ENCODE data around the gene CCDC170.
"Not testable (repeated sequence)": the region's sequence is repeated elsewhere in the genome, so short reads cannot be mapped to it uniquely, and the experiment has no call there.

CCDC170 gene, protein sequence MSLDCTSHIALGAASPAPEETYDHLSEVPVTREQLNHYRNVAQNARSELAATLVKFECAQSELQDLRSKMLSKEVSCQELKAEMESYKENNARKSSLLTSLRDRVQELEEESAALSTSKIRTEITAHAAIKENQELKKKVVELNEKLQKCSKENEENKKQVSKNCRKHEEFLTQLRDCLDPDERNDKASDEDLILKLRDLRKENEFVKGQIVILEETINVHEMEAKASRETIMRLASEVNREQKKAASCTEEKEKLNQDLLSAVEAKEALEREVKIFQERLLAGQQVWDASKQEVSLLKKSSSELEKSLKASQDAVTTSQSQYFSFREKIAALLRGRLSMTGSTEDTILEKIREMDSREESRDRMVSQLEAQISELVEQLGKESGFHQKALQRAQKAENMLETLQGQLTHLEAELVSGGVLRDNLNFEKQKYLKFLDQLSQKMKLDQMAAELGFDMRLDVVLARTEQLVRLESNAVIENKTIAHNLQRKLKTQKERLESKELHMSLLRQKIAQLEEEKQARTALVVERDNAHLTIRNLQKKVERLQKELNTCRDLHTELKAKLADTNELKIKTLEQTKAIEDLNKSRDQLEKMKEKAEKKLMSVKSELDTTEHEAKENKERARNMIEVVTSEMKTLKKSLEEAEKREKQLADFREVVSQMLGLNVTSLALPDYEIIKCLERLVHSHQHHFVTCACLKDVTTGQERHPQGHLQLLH

DNA sequence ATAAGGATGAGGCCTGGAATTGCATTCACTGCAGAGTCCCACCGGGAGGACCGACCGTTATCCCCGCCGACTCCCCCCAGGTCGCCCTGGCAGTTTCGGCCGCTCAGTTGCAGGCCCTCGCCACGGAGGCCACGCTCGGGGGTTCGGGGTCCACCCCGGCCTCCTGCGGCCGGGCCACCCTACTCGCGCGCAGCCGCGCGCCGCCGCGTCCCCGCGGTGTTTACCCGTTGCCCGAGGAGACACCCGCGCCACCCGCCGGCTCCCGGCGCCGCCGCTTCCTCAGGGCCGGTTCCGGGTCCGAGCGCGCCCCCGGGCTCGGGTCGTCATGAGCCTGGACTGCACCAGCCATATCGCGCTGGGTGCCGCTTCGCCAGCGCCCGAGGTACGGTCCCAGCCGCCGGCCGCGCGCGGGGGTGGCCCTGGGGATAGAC, at the start of gene CCDC170:
CCDC170 (plus strand) TSS at position 214 of the 431 bp plus-strand sequence; CDS start at position 326, 112 bp downstream.
- FAIRE-seq (no peak), DNase-seq (ENCODE audit: insufficient read length, low spot score) (no peak)

DNA sequence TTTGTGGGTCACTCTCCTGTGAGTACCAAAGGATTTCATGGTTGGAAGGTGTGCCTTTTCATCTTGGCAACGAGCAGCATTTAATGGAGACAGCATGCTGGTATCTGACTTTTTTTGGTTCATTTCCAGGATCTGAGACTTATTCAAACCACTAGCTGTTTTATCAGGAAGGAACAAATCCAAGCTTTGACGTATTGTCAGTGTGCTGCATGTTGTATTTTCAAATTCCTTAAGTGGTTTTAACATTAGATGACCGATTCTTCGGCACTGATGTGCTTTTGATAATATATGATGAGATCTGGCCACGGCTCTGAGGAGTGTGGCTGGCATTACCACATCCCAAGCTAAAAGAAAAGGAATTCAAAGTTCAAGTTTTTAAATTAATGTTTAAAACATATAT, 48.3 kb upstream of the CCDC170 start:
- no peak for FAIRE-seq

DNA sequence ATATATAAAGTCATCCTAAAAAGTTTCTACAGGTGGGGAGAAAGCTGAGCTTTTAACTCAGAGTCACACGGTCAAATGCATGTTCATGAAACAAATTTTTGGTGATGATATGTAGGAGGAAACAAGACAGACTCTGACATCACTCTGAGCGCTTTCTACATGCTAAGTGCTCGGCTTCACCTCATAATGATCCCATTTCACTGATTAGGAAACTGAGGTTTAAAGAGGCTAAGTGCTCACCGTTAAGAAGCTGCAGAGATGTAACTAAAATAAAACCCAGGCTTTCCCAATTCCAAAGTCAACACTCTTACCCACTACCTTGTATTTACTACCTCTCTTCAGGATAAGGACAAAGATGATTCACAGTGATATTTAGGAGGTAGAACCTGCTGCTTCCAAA, 46.6 kb upstream of the CCDC170 start:
- no peak for DNase-seq (ENCODE audit: insufficient read length, low spot score)
- FAIRE-seq: no peak

More for the DNA sequence above, 48.3 kb upstream of the CCDC170 start:
- no peak for DNase-seq (ENCODE audit: insufficient read length, low spot score)

DNA sequence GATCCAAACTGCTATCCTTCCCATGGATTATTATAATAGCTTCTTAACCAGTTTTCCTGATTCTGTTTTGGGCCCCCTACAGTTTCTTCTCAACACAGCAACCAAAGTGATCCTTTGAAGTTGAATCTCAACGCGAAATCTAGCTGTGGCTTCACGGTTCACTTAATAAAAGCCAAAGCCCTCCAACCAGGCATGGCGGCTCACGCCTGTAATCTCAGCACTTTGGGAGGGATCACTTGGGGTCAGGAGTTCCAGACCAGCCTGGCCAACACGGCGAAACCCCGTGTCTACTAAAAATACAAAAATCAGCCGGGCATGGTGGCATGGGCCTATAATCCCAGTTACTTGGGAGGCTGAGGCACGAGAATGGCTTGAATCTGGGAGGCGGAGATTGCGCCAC, 45.2 kb upstream of the CCDC170 start:
- FAIRE-seq: no peak
- no peak for DNase-seq (ENCODE audit: insufficient read length, low spot score)

DNA sequence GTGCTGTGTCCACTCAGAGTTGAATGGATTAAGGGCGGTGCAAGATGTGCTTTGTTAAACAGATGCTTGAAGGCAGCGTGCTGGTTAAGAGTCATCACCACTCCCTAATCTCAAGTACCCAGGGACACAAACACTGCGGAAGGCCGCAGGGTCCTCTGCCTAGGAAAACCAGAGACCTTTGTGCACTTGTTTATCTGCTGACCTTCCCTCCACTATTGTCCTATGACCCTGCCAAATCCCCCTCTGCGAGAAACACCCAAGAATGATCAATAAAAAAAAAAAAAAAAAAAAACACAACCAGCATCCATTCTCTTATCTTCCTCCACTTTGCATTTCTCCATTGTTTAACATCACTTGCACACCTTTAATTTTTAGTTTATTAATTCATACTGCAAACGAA, 42.9 kb upstream of the CCDC170 start:
- not testable (repeated sequence) for FAIRE-seq; DNase-seq (ENCODE audit: insufficient read length, low spot score)

DNA sequence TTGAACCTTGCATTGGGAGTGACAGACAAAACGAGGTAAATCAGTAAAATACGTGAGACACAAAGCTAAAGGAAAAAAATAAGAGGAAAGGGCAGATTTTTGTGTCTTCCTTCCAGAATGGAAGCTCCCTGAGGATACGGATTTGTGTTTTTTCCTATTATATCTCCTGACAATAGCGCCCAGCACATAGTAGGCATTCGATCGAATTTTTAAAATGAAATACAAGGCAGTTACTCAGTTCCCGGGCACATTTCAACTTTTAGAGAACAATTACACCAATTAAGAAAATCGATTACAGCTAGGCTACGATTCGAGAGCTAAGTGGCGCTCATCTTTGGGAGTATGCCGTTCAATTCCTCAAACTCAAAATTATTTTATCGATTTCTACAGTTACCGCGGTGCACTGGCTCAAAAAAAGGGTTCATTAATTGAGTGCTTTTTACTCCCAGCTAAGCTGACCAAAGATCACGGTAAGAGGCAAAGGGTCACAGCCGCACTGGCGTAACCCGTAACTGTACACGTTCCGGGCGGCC, 42.3 kb upstream of the CCDC170 start:
- no peak for FAIRE-seq
- no peak for DNase-seq (ENCODE audit: insufficient read length, low spot score)

DNA sequence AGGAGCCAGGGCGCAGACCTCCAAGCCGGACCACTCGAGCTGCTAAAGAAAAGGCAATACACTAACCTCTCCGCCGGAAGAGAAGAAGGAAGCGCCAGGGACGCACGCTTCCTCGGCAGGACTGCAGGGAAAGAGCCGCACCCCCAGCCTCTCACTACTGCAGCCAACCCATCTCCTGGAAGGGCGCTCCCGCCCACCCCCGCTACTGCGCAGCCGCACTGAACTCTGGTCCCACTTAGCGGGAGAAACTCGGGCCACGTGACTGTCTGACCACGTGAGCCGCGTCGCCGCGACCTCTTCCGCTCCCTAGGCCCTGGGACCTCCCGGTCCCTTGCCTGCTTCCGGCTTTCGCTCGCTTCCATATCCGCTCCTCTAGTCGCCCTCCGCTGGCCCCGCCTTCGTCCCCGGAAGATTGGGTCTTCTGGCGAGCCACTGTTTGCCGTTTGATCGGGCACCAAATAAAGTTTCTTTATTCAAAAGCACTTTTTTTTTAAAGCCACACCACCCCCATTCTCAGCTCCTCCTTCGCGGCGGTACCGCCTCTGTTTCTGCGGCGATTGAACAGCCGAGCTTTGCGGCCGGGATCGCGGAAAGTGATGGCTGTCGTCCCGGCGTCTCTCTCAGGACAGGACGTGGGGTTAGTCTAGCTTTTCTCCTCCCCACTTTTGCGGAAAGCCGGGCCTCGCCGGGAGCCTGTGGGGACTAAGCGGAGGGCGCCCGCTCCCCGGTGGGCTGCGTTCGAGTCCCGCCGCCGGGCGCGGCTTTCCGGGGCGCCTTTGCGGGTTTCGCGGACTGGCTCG, 41.7 kb upstream of the CCDC170 start, which contains the start of gene RMND1:
RMND1 (minus strand) TSS at position 177 of the 800 bp plus-strand sequence. CDS start 6,315 bp downstream, outside the sequence.
- peak; percentile 97 for DNase-seq (ENCODE audit: insufficient read length, low spot score)

DNA sequence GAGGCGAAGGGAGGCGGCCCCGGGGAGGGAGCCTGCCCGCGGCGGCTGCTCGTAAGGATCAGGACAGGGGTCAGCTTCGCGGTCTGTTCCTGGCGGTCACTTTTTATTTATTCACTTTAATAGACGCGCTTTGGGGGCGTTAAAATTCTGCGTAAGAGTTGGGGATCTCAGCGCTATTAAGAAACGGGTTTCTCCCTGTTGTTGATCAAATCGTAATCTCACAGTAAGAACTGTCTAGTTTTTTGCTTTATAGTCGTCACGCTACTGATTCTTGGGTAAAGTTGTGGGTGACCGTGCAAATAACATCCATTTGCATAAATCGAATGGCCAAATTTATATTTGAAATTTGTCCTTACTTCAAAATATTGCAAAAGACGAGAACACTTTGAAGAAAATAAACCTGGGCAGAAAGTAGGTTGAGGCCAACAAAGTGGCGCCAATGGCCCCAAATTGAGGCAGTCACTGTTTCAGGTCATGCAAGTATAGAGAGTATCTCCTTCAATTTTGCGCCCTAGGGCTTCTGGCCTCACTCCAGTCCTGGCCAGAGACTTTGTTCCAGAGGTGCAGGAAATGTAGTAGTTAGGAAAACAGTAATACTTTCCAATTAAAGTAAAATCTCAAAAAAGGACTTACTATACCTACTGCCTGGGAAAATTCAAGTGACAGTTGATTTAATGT, 40.9 kb upstream of the CCDC170 start:
- no peak for FAIRE-seq
- DNase-seq (ENCODE audit: insufficient read length, low spot score): no peak

More for the DNA sequence above, 41.7 kb upstream of the CCDC170 start, which contains the start of gene RMND1:
- FAIRE-seq: peak; percentile 81

DNA sequence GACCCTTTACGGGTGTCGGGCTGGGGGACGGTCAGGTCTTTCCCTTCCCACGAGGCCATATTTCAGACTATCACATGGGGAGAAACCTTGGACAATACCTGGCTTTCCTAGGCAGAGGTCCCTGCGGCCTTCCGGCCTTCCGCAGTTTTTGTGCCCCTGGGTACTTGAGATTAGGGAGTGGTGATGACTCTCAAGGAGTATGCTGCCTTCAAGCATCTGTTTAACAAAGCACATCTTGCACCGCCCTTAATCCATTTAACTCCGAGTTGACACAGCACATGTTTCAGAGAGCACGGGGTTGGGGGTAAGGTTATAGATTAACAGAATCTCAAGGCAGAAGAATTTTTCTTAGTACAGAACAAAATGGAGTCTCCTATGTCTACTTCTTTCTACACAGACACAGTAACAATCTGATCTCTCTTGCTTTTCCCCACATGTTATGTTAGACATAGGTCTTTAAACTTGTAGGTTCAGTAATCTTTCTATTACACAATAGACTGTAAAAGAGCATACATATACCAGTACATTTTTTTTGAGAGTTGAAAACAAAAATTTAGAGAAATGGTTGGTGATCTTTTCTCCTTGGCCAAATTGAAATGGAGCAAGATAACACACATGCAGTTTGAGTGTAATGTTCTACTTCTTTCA, 37.9 kb upstream of the CCDC170 start:
- FAIRE-seq; DNase-seq (ENCODE audit: insufficient read length, low spot score): not testable (repeated sequence)

DNA sequence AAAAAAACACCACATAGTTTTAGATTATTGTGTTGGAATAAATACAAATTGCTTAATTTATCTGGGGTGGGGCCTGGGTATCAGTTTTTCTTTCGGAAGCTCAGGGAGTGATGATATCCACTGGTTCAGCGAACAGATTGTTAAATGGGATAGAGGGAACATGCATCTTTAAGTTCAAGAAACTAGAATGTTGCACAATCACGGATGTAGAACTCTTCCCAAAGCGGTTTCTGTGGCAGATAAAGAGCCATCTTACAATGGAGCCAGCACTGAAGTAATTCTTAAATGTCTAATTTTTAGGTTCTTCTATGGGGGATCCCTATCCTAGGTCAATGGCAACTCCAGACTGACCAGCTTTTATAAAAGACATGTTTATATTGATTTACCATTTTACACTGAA, 32.1 kb upstream of the CCDC170 start:
- DNase-seq (ENCODE audit: insufficient read length, low spot score): no peak
- FAIRE-seq: no peak

DNA sequence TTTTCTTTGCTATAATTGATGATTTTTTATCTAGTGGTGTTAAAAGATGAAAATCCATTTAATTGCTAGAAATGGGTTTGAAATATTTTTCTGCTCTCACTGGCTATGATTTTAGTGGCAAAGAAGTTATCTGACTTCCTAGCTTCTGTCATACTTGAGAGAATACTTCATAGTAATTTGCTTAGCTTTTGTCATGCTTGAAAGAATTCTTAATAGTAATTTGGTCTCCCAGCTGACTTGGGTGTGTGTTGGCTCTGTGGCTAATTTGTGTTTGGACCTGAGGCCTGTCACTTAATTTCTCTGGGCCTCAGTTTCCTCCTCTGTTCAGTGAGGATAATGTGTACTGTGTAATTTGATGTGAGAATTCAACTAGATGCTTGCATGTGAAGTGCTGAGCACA, 29.1 kb upstream of the CCDC170 start:
- no peak for DNase-seq (ENCODE audit: insufficient read length, low spot score)
- no peak for FAIRE-seq

DNA sequence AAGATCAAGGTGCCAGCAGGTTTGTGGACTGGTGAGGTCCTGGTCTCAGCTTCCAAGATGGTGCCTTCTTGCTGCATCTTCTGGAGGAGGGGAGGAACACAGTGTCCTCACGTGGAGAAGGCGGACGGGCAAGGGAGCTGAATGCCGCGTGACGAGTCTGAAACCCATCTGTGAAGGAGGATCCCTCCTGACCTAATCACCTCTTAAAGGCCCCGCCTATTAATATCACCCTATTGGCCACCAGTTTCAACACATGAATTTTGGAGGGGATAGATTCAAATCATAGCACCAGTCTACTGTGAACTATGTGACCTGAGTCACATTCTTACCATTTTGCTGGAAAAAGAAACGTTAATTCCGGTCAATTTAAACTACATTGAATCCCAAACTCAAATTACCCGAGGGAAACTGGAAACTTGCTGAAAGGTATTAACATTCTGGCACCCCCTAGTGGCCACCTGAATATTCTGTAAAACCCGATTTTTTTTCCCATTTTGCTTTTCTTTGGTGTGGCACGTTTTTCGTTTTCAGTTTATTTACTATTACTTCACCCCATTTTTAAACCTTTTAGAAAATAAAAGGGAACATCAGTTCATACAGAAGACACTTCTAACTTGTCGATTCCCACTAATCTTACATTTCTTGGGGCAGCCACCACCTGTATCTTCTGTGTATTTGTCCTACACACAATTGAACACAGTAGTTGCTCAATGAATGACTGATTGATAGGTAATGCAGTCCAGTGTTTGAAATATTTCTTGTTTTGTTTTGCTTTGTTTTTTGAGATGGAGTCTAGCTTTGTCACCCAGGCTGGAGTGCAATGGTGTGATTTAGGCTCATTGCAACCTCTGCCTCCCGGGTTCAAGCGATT, 17.9 kb upstream of the CCDC170 start:
- FAIRE-seq (no peak), DNase-seq (ENCODE audit: insufficient read length, low spot score) (no peak)

DNA sequence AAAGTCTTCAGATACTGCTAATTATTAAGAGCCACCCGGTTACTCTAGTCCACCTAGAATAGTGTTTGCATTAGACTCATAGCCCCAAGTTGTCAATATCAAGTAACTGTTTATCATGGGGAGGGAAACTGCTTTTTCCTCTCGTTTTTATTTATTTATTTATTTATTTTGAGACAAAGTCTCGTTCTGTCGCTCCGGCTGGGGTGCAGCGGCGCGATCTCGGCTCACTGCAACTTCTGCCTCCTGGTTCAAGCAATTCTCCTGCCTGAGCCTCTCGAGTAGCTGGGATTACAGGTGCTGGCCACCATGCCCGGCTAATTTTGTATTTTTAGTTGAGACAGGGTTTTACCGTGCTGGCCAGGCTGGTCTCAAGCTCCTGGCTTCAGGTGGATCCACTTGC, 16.1 kb upstream of the CCDC170 start:
- FAIRE-seq: no peak

DNA sequence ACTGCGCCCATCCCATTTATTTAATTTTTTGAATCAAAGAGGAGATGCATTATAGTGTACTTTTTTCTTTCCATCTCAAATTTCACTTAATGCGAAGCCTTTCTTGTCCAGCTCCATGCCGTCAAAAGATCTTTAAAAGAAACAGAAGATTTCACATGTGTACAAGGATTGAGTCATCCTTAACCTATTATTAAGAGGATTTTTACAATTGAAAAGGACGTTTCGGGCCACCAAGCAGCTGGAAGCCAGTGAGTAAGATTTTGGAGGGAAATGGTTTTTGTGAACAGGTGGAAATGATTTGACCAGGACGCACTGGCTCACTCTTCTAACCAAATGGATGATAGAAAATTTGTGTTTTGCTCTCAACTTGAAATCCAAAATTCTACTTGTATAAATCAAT, 15.1 kb upstream of the CCDC170 start:
- FAIRE-seq (no peak), DNase-seq (ENCODE audit: insufficient read length, low spot score) (no peak)

More for the DNA sequence above, 16.1 kb upstream of the CCDC170 start:
- no peak for DNase-seq (ENCODE audit: insufficient read length, low spot score)

DNA sequence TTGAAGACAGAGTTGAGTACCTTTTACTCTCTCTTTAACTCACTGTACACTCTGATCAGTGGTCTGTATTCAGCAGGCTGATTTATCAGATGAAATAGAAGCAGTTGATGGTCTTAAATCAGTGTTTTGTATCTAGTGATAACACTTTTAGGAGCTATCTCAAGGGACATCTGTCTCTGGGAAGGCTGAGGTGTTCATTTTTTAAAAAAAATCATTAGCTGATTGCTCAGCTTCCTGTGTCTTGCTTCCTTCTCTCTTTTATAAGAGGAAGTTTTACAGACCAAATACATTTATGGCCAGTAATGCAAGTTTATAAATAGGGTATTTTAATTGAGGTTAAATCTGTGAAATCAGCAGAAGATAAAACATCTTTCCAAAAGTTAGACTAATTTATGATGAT, 12.0 kb upstream of the CCDC170 start:
- no peak for DNase-seq (ENCODE audit: insufficient read length, low spot score)
- FAIRE-seq: no peak

DNA sequence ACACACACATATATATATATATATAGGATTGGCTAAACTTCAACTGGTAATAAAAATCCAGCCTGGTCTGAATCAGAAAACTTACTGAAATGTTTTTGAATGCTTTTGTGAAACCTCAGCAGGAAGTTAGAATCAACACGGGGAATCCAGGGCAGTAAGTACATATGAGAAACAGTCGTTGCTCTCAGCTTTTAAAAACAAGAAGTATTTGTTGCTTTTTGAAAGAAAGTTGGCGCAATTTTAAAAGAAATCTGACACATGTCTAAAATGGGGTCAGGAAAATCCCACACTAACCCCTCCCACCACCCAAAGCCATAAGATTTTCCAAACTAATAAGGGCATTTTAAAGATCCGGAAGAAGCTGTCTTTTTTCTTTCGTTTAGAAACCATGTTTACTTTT, 11.5 kb upstream of the CCDC170 start:
- FAIRE-seq: no peak
- no peak for DNase-seq (ENCODE audit: insufficient read length, low spot score)

DNA sequence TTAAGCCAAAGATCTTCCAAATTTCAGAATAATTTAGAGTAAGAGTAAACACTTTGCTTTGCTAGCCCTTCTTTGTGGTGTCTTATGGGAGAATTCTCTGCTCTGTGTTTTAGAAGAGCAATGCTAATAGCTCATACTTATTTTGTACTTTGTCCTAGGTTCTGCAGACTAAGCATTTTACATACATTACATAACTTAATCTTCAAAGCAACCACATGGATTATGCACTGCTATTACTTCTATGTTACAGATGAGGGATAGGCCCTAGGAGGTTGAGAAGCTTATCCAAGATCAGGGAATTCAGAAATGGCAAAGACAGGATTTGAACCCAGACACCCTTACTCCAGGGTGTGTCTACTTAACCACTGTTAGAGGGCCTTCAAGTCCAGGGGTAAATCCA, 9.8 kb upstream of the CCDC170 start:
- FAIRE-seq: no peak
- DNase-seq (ENCODE audit: insufficient read length, low spot score): no peak

DNA sequence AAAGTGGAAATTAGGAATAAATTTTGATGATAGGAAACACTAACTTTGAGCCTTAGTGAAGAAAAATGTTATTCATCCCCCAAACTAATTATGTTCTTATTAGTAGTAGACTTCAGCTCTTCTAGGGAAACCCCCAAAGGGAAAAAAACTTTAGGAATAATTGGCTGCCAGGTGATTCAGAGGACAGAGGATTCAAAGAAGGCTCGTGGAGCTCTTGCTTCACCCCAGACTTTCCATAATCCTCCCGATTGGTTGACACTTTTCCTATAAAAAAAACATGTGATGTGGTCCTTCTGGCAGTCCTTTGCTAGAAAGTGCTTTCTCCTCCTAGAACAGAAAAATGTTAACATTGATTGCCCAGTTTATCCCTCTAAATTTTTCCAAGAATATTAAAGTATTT, 5.6 kb upstream of the CCDC170 start:
- no peak for FAIRE-seq
- DNase-seq (ENCODE audit: insufficient read length, low spot score): no peak

DNA sequence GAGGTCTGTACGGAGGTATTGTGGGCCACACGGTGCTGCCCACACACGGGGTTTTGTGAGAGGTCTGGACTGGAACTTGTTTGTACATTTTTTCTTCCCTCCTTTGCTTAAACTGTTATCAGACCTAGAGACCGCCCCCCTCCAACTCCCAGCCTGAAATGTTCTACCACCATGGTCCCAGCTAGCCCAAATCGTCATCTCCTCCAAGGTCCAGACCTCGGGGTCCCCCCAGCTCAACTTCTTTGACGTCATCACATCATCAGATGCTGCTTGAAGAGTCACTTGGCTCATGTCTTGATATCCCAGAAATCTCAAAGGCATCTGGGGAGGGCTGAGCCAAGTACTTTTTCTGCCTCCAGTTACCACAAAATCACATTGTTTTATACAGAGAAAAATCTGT, 2.8 kb upstream of the CCDC170 start:
- DNase-seq (ENCODE audit: insufficient read length, low spot score) (no peak), FAIRE-seq (no peak)

Measured in HTR-8/SVneo (cell line).